Fibroblast of lung (primary cell): ENCODE data around the gene GPR42. TPM values are rescaled to one million over a fixed set of nuclear protein-coding genes. Genes with fewer than 3 reads are reported as not detected.

Source experiments
- DNase-seq, 2 donors: peaks; one replicate each; pipeline versions ENCODE4 v3.0.0 to v3.0.0-alpha.2; 2010; ENCODE audit warnings: low read depth in 2 of 2
- H2AFZ ChIP-seq: 2 replicates; pipeline ENCODE4 v1.5.1; 2012; ENCODE audit warnings: low read length, control low read depth, inconsistent platforms
- H3K27ac ChIP-seq: 2 replicates; pipeline ENCODE4 v1.5.1; 2011; ENCODE audit warnings: low read length, control low read depth; ENCODE audit not compliant: insufficient read depth
- H3K27me3 ChIP-seq: 2 replicates; pipeline ENCODE4 v1.5.1; 2011; ENCODE audit warnings: mild to moderate bottlenecking, low read length; ENCODE audit not compliant: control insufficient read depth, insufficient read depth
- H3K36me3 ChIP-seq: 2 replicates; pipeline ENCODE4 v1.5.1; 2011; ENCODE audit warnings: low read length; ENCODE audit not compliant: control insufficient read depth, insufficient read depth
- H3K4me1 ChIP-seq: 2 replicates; pipeline ENCODE4 v1.5.1; 2011; ENCODE audit warnings: low read length; ENCODE audit not compliant: control insufficient read depth, insufficient read depth; ENCODE audit errors: extremely low read depth
- H3K4me2 ChIP-seq: 2 replicates; pipeline ENCODE4 v1.5.1; 2011; ENCODE audit warnings: low read length, control low read depth; ENCODE audit not compliant: insufficient read depth; ENCODE audit errors: extremely low read depth
- H3K4me3 ChIP-seq, 4 experiments: fragments of 200-600 bp in 1 of 4; sonication (generic) in 1 of 4; replicated peaks in 1 of 4; 2 replicates each; pipeline ENCODE4 v1.5.1; 2011 to 2016; ENCODE audit warnings: low read length in 4 of 4, low read depth in 3 of 4, mild to moderate bottlenecking in 3 of 4, control low read depth in 2 of 4, inconsistent platforms in 1 of 4, mixed read lengths in 1 of 4; ENCODE audit not compliant: insufficient read depth in 1 of 4; ENCODE audit errors: control extremely low read depth in 1 of 4
- H3K79me2 ChIP-seq: 2 replicates; pipeline ENCODE4 v1.5.1; 2012; ENCODE audit warnings: mild to moderate bottlenecking, low read length, inconsistent platforms; ENCODE audit not compliant: control insufficient read depth, insufficient read depth
- H3K9ac ChIP-seq: 2 replicates; pipeline ENCODE4 v1.5.1; 2011; ENCODE audit warnings: mild to moderate bottlenecking, low read length, control low read depth; ENCODE audit not compliant: insufficient read depth
- H3K9me3 ChIP-seq: 2 replicates; pipeline ENCODE4 v1.5.1; 2012; ENCODE audit warnings: low read depth, low read length; ENCODE audit not compliant: control insufficient read depth, insufficient read depth
- H4K20me1 ChIP-seq: 2 replicates; pipeline ENCODE4 v1.5.1; 2011; ENCODE audit warnings: low read length; ENCODE audit not compliant: control insufficient read depth, insufficient read depth; ENCODE audit errors: extremely low read depth
- EZH2 ChIP-seq: IDR thresholded peaks from 2 replicates; pipeline ENCODE4 v1.5.1; 2012; ENCODE audit warnings: low read length, control low read depth, mild to moderate bottlenecking; ENCODE audit errors: missing control alignments
- polyA plus RNA-seq, 2 donors: library from polyadenylated mRNA; depleted of rRNA in 1 of 2; stranded (reverse) in 1 of 2; unstranded in 1 of 2; fragments of >200 nt; gene quantifications; 2 replicates each; pipeline ENCODE4 v1.2.1, GENCODE V29; 2011 to 2012; ENCODE audit warnings: missing spikeins in 1 of 2
- total RNA-seq: library from RNA; depleted of rRNA; stranded (reverse); fragments of >200 nt; gene quantifications from 2 replicates; pipeline ENCODE4 v1.2.1, GENCODE V29; 2014
- TF ChIP-seq, protein P1 (sequence below), 2 donors: IDR thresholded peaks in 1 of 2; conservative IDR thresholded peaks in 1 of 2; 1 replicate in 1 of 2; 2 replicates in 1 of 2; pipeline ENCODE4 v1.5.1; 2011 to 2012; ENCODE audit warnings: low read length in 2 of 2, control low read depth in 1 of 2, inconsistent platforms in 1 of 2, low read depth in 1 of 2, mild to moderate bottlenecking in 1 of 2

GPR42 gene
- total and polyA plus RNA-seq, 2 donors (not counting 1 experiment from before 2014, with no cell fraction given): not detected

- Histone ChIP-seq H4K20me1 (no peaks in the 10 kb centered on the region), H3K4me3 (no peak overlapping the region), H3K9ac (no peak overlapping the region)
Observed at GRCh38 chr19:35347930-35348298, 23.0 kb upstream of the GPR42 start.

GRCh38 chr19:35348911-35349611 is 21.8 kb upstream of the GPR42 start:
- no peak overlapping the region for H3K4me2 ChIP-seq
- H3K9me3 ChIP-seq: no peaks in the 10 kb centered on the region
- H4K20me1 ChIP-seq: no peaks in the 10 kb centered on the region
- no peak overlapping the region for H3K9ac ChIP-seq
- no peak for TF ChIP-seq EZH2
- TF ChIP-seq, protein P1, sequence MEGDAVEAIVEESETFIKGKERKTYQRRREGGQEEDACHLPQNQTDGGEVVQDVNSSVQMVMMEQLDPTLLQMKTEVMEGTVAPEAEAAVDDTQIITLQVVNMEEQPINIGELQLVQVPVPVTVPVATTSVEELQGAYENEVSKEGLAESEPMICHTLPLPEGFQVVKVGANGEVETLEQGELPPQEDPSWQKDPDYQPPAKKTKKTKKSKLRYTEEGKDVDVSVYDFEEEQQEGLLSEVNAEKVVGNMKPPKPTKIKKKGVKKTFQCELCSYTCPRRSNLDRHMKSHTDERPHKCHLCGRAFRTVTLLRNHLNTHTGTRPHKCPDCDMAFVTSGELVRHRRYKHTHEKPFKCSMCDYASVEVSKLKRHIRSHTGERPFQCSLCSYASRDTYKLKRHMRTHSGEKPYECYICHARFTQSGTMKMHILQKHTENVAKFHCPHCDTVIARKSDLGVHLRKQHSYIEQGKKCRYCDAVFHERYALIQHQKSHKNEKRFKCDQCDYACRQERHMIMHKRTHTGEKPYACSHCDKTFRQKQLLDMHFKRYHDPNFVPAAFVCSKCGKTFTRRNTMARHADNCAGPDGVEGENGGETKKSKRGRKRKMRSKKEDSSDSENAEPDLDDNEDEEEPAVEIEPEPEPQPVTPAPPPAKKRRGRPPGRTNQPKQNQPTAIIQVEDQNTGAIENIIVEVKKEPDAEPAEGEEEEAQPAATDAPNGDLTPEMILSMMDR (conservative IDR thresholded peaks at IDR 0.05 in 1 of 2, IDR thresholded peaks at IDR 0.05 in 1 of 2; ENCODE audit: low read depth in 1 of 2, low read length in 2 of 2): no peak
- H3K4me3 ChIP-seq: no peak overlapping the region
- no peaks in the 10 kb centered on the region for H3K27me3 ChIP-seq
- H3K79me2 ChIP-seq: no peaks in the 10 kb centered on the region
- DNase-seq: no peak
- H2AFZ ChIP-seq: no peak overlapping the region
- H3K4me1 ChIP-seq: no peaks in the 10 kb centered on the region
- no peak overlapping the region for H3K27ac ChIP-seq
- no peaks in the 10 kb centered on the region for H3K36me3 ChIP-seq

More at GRCh38 chr19:35347930-35348298, 23.0 kb upstream of the GPR42 start:
- TF ChIP-seq EZH2: no peak
- TF ChIP-seq, protein P1 (conservative IDR thresholded peaks at IDR 0.05 in 1 of 2, IDR thresholded peaks at IDR 0.05 in 1 of 2; ENCODE audit: low read depth in 1 of 2, low read length in 2 of 2): no peak
- DNase-seq: no peak
- no peaks in the 10 kb centered on the region for H3K36me3 ChIP-seq
- H3K4me2 ChIP-seq: no peak overlapping the region
- no peaks in the 10 kb centered on the region for H3K4me1 ChIP-seq
- no peaks in the 10 kb centered on the region for H3K27me3 ChIP-seq
- no peaks in the 10 kb centered on the region for H3K79me2 ChIP-seq
- H2AFZ ChIP-seq: no peak overlapping the region
- H3K9me3 ChIP-seq: no peaks in the 10 kb centered on the region
- no peak overlapping the region for H3K27ac ChIP-seq

- TF ChIP-seq EZH2: no peak
- TF ChIP-seq, protein P1 (conservative IDR thresholded peaks at IDR 0.05 in 1 of 2, IDR thresholded peaks at IDR 0.05 in 1 of 2; ENCODE audit: low read depth in 1 of 2, low read length in 2 of 2): no peak
- H4K20me1 ChIP-seq: no peaks in the 10 kb centered on the region
- H3K9me3 ChIP-seq: no peaks in the 10 kb centered on the region
- H3K36me3 ChIP-seq: no peaks in the 10 kb centered on the region
- H2AFZ ChIP-seq: no peak overlapping the region
- no peaks in the 10 kb centered on the region for H3K27me3 ChIP-seq
- no peaks in the 10 kb centered on the region for H3K4me1 ChIP-seq
- no peak overlapping the region for H3K27ac ChIP-seq
- no peak overlapping the region for H3K4me3 ChIP-seq
- H3K79me2 ChIP-seq: no peaks in the 10 kb centered on the region
- H3K9ac ChIP-seq: no peak overlapping the region
- no peak for DNase-seq
- H3K4me2 ChIP-seq: no peak overlapping the region
Observed at GRCh38 chr19:35349614-35350521, 21.0 kb upstream of the GPR42 start.
